Mesendoderm (in vitro differentiated cells): ENCODE results near the gene MACF1.

Experiments used
- DNase-seq: peaks from one replicate; pipeline ENCODE4 v3.0.0; 2013
- H2AK5ac ChIP-seq: 2 replicates; pipeline ENCODE4 v1.6.1; 2013; ENCODE audit warnings: low read length, inconsistent platforms
- H2BK120ac ChIP-seq: 2 replicates; pipeline ENCODE4 v1.6.1; 2013; ENCODE audit warnings: low read depth, mild to moderate bottlenecking, low read length, moderate library complexity, mixed read lengths
- H2BK15ac ChIP-seq: replicated peaks from 2 replicates; pipeline ENCODE4 v1.6.1; 2013; ENCODE audit warnings: low read depth, mild to moderate bottlenecking, moderate library complexity
- H2BK5ac ChIP-seq: 2 replicates; pipeline ENCODE4 v1.6.1; 2013; ENCODE audit warnings: low read length, inconsistent platforms
- H3K18ac ChIP-seq: 2 replicates; pipeline ENCODE4 v1.6.1; 2013; ENCODE audit warnings: mild to moderate bottlenecking, low read length, mixed read lengths
- H3K23ac ChIP-seq: one replicate; pipeline ENCODE4 v1.6.1; 2013; ENCODE audit warnings: low read length
- H3K27ac ChIP-seq: 2 replicates; pipeline ENCODE4 v1.5.1; 2013; ENCODE audit warnings: low read depth, mild to moderate bottlenecking, inconsistent platforms, low read length, moderate library complexity
- H3K27me3 ChIP-seq: 2 replicates; pipeline ENCODE4 v1.6.1; 2013; ENCODE audit warnings: low read length, control low read depth, mild to moderate bottlenecking, inconsistent platforms; ENCODE audit not compliant: insufficient read depth, poor library complexity
- H3K36me3 ChIP-seq: 2 replicates; pipeline ENCODE4 v1.6.1; 2013; ENCODE audit warnings: low read length, inconsistent platforms; ENCODE audit not compliant: control insufficient read depth, insufficient read depth
- H3K4ac ChIP-seq: one replicate; pipeline ENCODE4 v1.6.1; 2013; ENCODE audit warnings: low read depth, mild to moderate bottlenecking, low read length, moderate library complexity
- H3K4me1 ChIP-seq: 2 replicates; pipeline ENCODE4 v1.6.1; 2013; ENCODE audit warnings: low read depth, low read length, inconsistent platforms; ENCODE audit not compliant: control insufficient read depth
- H3K4me2 ChIP-seq: 2 replicates; pipeline ENCODE4 v1.6.1; 2013; ENCODE audit warnings: low read length
- H3K4me3 ChIP-seq: 2 replicates; pipeline ENCODE4 v1.5.1; 2013; ENCODE audit warnings: mild to moderate bottlenecking, low read length
- H3K56ac ChIP-seq: one replicate; pipeline ENCODE4 v1.6.1; 2013; ENCODE audit warnings: low read length
- H3K79me1 ChIP-seq: 2 replicates; pipeline ENCODE4 v1.6.1; 2013; ENCODE audit warnings: low read length, inconsistent platforms
- H3K79me2 ChIP-seq: 2 replicates; pipeline ENCODE4 v1.6.1; 2013; ENCODE audit warnings: mild to moderate bottlenecking, low read length; ENCODE audit not compliant: control insufficient read depth, insufficient read depth
- H3K9ac ChIP-seq: 2 replicates; pipeline ENCODE4 v1.6.1; 2013; ENCODE audit warnings: low read length, inconsistent platforms
- H4K5ac ChIP-seq: one replicate; pipeline ENCODE4 v1.6.1; 2013; ENCODE audit warnings: low read length
- H4K8ac ChIP-seq: one replicate; pipeline ENCODE4 v1.6.1; 2013; ENCODE audit warnings: low read depth, mild to moderate bottlenecking, control low read depth, low read length, moderate library complexity
- WGBS: extraction: QIAGEN DNeasy Blood & Tissue Kit; methylation state at CpG from one replicate; pipeline ENCODE4 v1.1.7; 2013; ENCODE audit warnings: low lambda C conversion rate, missing lambda C conversion rate; ENCODE audit not compliant: insufficient coverage; ENCODE audit errors: extremely low coverage; 5-methylcytosine and 5-hydroxymethylcytosine counted together

Gene MACF1

GRCh38 chr1:39177706-39178105, 26.8 kb upstream of the MACF1 start:
- no peak overlapping the region for H3K4me2 ChIP-seq
- H3K79me2 ChIP-seq, result peaks cover 23% of the 10 kb centered on the region
- no peaks in the 10 kb centered on the region for H3K27me3 ChIP-seq
- H3K4me1 ChIP-seq, result peaks cover 2% of the 10 kb centered on the region
- DNase-seq, result no peak
- H2AK5ac ChIP-seq, result no peak overlapping the region
- no CpG with 5 or more reads among the region's 3 CpGs for WGBS
- peaks cover 4% of the 10 kb centered on the region for H3K79me1 ChIP-seq
- H3K18ac ChIP-seq, result no peak overlapping the region
- no peak overlapping the region for H2BK120ac ChIP-seq
- H2BK5ac ChIP-seq, result no peak overlapping the region
- no peaks in the 10 kb centered on the region for H3K36me3 ChIP-seq
- no peak overlapping the region for H4K8ac ChIP-seq
- no peak overlapping the region for H3K4me3 ChIP-seq
- no peak overlapping the region for H3K56ac ChIP-seq
- H3K27ac ChIP-seq, result no peak overlapping the region
- no peak overlapping the region for H4K5ac ChIP-seq
- H3K9ac ChIP-seq, result no peak overlapping the region
- H3K23ac ChIP-seq, result no peak overlapping the region
- no peak overlapping the region for H3K4ac ChIP-seq
- H2BK15ac ChIP-seq, result no peak overlapping the region

GRCh38 chr1:39178541-39179431, 25.7 kb upstream of the MACF1 start:
- H4K5ac ChIP-seq, result no peak overlapping the region
- peaks cover 4% of the 10 kb centered on the region for H3K79me1 ChIP-seq
- H3K4ac ChIP-seq, result no peak overlapping the region
- H3K56ac ChIP-seq, result peak overlapping the region; percentile 40
- H3K4me2 ChIP-seq, result no peak overlapping the region
- H3K9ac ChIP-seq, result no peak overlapping the region
- no peaks in the 10 kb centered on the region for H3K27me3 ChIP-seq
- no peak overlapping the region for H2BK15ac ChIP-seq
- no peak overlapping the region for H2BK120ac ChIP-seq
- H3K36me3 ChIP-seq, result no peaks in the 10 kb centered on the region
- no peak overlapping the region for H2AK5ac ChIP-seq
- peaks cover 2% of the 10 kb centered on the region for H3K4me1 ChIP-seq
- DNase-seq, result peak; percentile 78
- H3K27ac ChIP-seq, result no peak overlapping the region
- no peak overlapping the region for H3K23ac ChIP-seq
- H2BK5ac ChIP-seq, result no peak overlapping the region
- no peak overlapping the region for H4K8ac ChIP-seq
- no peak overlapping the region for H3K4me3 ChIP-seq
- H3K79me2 ChIP-seq, result peaks cover 18% of the 10 kb centered on the region
- peak overlapping the region; percentile 39 for H3K18ac ChIP-seq
- WGBS, result no CpG with 5 or more reads among the region's 6 CpGs

DNA sequence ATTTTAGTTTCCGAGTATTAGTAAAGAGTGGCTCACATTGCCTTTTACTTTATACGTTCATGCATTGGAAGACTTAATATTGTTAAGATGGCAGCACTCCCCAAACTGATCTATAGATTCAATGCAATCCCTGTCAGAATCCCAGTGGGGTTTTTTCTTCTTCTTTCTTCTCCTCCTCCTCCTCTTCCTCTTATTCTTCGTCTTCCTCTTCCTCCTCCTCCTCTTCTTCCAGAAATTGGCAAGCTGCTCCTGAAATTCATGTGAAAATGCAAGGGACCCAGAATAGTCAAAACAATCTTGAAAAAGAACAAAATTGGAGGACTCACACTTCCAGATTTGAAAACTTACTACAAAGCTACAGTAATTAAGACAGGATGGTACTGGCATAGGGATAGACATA, 23.2 kb upstream of the MACF1 start:
- no peaks in the 10 kb centered on the region for H3K27me3 ChIP-seq
- no peak overlapping the region for H2AK5ac ChIP-seq
- H3K9ac ChIP-seq, result no peak overlapping the region
- H4K5ac ChIP-seq, result no peak overlapping the region
- H3K79me1 ChIP-seq, result peaks cover 7% of the 10 kb centered on the region
- H2BK5ac ChIP-seq, result no peak overlapping the region
- H3K4me1 ChIP-seq, result peaks cover 6% of the 10 kb centered on the region
- H3K4me3 ChIP-seq, result no peak overlapping the region
- H3K4me2 ChIP-seq, result no peak overlapping the region
- H2BK15ac ChIP-seq, result no peak overlapping the region
- no peak overlapping the region for H3K18ac ChIP-seq
- H4K8ac ChIP-seq, result no peak overlapping the region
- DNase-seq, result no peak
- no peak overlapping the region for H3K27ac ChIP-seq
- H3K36me3 ChIP-seq, result no peaks in the 10 kb centered on the region
- peaks cover 22% of the 10 kb centered on the region for H3K79me2 ChIP-seq
- H3K4ac ChIP-seq, result no peak overlapping the region
- H3K56ac ChIP-seq, result no peak overlapping the region
- no CpG with 5 or more reads among the region's 3 CpGs for WGBS
- H2BK120ac ChIP-seq, result no peak overlapping the region
- no peak overlapping the region for H3K23ac ChIP-seq

DNA sequence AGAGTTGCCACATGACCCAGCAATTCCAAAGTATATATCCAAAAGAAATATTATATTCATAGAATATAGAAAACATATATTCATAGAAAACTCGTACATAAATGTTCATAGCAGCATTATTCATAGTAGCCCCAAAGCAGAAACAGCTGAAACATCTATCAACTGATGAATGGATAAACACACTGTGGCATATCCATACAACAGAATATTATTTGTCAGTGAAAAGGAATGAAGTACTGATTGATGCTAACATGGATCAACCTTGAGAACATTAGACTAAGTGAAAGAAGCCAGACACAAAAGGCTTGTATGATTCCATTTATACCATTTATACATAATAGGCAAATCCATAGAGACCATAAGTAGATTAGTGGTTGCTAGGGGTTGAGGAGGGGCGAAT, 21.7 kb upstream of the MACF1 start:
- H3K23ac ChIP-seq, result no peak overlapping the region
- H3K4me2 ChIP-seq, result no peak overlapping the region
- no peak overlapping the region for H2BK120ac ChIP-seq
- peaks cover 5% of the 10 kb centered on the region for H3K79me1 ChIP-seq
- no peak overlapping the region for H4K5ac ChIP-seq
- H3K27me3 ChIP-seq, result no peaks in the 10 kb centered on the region
- no peak overlapping the region for H3K4me3 ChIP-seq
- no peak overlapping the region for H3K18ac ChIP-seq
- peaks cover 18% of the 10 kb centered on the region for H3K79me2 ChIP-seq
- DNase-seq, result no peak
- no peak overlapping the region for H3K56ac ChIP-seq
- WGBS, result no CpG with 5 or more reads among the region's 2 CpGs
- no peak overlapping the region for H2BK15ac ChIP-seq
- no peak overlapping the region for H2BK5ac ChIP-seq
- no peak overlapping the region for H4K8ac ChIP-seq
- H3K9ac ChIP-seq, result no peak overlapping the region
- no peak overlapping the region for H3K27ac ChIP-seq
- no peak overlapping the region for H3K4ac ChIP-seq
- H2AK5ac ChIP-seq, result no peak overlapping the region
- peaks cover 6% of the 10 kb centered on the region for H3K4me1 ChIP-seq
- no peaks in the 10 kb centered on the region for H3K36me3 ChIP-seq

DNA sequence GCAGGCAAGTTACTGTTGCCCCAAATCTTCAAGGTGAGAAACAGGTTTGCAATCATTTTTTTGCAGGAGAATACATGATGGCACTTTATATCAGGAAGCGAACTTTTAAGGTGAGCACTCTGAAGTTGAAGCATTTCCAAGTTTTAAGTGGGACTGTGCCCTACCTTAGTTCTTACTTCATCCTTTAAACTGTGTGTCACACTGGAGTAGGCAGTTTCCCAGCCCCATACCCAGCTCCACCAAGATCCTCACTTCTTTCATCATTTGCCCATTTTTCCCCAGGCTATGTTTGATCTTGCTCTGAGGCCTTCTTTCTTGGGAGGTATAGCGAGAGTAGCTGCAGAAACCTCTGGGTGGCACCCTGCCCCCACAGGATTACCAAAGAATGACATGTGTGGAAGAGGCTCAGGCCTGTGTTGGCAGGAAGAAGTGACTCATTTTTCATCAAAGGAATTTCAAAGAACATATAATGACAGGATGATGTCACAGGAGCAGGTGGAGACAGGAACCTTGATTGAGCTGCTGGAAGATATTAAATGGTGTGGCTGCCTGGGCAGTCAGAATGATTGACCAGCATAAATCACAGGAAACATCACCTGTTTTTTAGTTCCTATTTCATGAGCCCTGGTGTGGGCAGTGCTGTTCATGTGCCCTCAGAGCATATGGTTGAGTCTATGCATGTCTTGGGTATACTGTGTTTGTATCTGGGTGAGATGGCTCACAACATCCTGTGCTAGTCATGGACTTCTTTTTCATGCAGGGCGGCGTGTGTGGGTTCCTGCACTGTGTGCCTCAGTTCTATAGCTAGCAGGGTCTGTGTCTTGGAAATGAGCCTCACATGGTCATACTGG, 20.8 kb upstream of the MACF1 start:
- Histone ChIP-seq H3K27ac (no peak overlapping the region), H2BK15ac (no peak overlapping the region), H3K56ac (no peak overlapping the region), H3K23ac (no peak overlapping the region), H4K5ac (no peak overlapping the region), H4K8ac (no peak overlapping the region), H3K4me2 (no peak overlapping the region), H3K79me1 (peaks cover 5% of the 10 kb centered on the region), H3K79me2 (peaks cover 21% of the 10 kb centered on the region), H2AK5ac (no peak overlapping the region), H3K36me3 (no peaks in the 10 kb centered on the region), H3K4me1 (peaks cover 6% of the 10 kb centered on the region), H3K4ac (no peak overlapping the region), H2BK5ac (no peak overlapping the region), H2BK120ac (no peak overlapping the region), H3K27me3 (no peaks in the 10 kb centered on the region), H3K18ac (no peak overlapping the region), H3K9ac (no peak overlapping the region), H3K4me3 (no peak overlapping the region)
- DNase-seq, result peak; percentile 97
- no CpG with 5 or more reads among the region's 4 CpGs for WGBS
